Hepatocyte (in vitro differentiated cells): ENCODE measurements around the gene SCNM1.

Source experiments
- CTCF ChIP-seq: fragments of 200-600 bp; sonication (generic); IDR thresholded peaks from 2 replicates; pipeline ENCODE4 v1.5.1; 2016; ENCODE audit warnings: antibody characterized with exemption, mild to moderate bottlenecking; ENCODE audit not compliant: poor library complexity
- EZH2 ChIP-seq: fragments of 200-600 bp; sonication (generic); IDR thresholded peaks from 2 replicates; pipeline ENCODE4 v1.6.1; 2016; ENCODE audit warnings: antibody characterized with exemption, mild to moderate bottlenecking, borderline replicate concordance
- EZH2phosphoT487 ChIP-seq: fragments of 200-600 bp; sonication (generic); IDR thresholded peaks from one replicate; pipeline ENCODE4 v1.6.1; 2018; ENCODE audit warnings: antibody characterized with exemption, mild to moderate bottlenecking, low read depth, moderate library complexity; ENCODE audit not compliant: unreplicated experiment, severe bottlenecking

GRCh38 chr1:151143057-151143435, 22.9 kb upstream of the SCNM1 start:
- TF ChIP-seq CTCF (no peak), EZH2 (no peak), EZH2phosphoT487 (no peak)
